ENCODE data around the gene LONRF3. TPM values are rescaled to one million over a fixed set of nuclear protein-coding genes. Genes with fewer than 3 reads are reported as not detected.

Gene LONRF3
- total and polyA plus RNA-seq, 2 of the 8 experiments (the other 6 are each of a cell fraction or from before 2014, with no cell fraction given): 0.11 TPM; not detected in 1

DNA sequence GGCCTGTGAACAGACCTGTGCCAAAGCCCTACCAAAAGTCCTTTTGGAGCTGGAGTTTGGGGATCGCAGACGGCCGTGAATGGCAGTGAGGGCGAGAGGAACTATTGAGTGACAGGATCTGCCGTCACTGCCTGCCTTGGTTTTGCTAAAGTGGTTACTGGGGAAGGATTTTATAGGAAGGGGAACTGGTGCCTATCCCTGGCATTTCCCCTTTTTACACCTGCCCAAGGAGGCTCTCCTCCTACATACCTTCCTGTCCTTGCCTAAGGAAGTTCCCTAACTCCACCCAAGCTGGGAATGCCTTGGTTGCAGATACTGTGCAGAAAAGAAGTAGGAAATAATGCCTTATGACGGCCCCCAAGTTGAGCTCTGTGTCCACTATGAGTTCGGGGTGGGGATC, 14.5 kb downstream of the LONRF3 start:
- Histone ChIP-seq H4K20me1 (replicated peaks in 1 of 2; ENCODE audit: control insufficient read depth in 1 of 2, insufficient read depth in 2 of 2, low read length in 2 of 2) (no peaks in the 10 kb centered on the region), H3K4me2 (ENCODE audit: insufficient read depth in 1 of 2, low read depth in 2 of 2, low read length in 2 of 2) (no peak overlapping the region), H2AK5ac (ENCODE audit: low read depth, low read length) (no peak overlapping the region), H2BK20ac (ENCODE audit: low read length) (no peak overlapping the region), H2BK15ac (ENCODE audit: low read length) (no peak overlapping the region), H3K4ac (replicated peaks; ENCODE audit: insufficient read length, low read depth, low read length) (no peak overlapping the region), H3K14ac (ENCODE audit: insufficient read length) (no peak overlapping the region), H3K36me3 (ENCODE audit: control insufficient read depth in 2 of 4, insufficient read depth in 4 of 4, low read length in 3 of 4) (no peaks in the 10 kb centered on the region), H2BK120ac (replicated peaks; ENCODE audit: low read depth, low read length) (no peak overlapping the region), H3K4me1 (replicated peaks in 1 of 4; ENCODE audit: control insufficient read depth in 3 of 4, insufficient read depth in 4 of 4, low read length in 3 of 4) (peaks cover 0 to 5% (median 1%) of the 10 kb centered on the region in 4 experiments; a peak in 3 of 7 replicates), H4K91ac (replicated peaks; ENCODE audit: insufficient read length, low read length) (no peak overlapping the region), H3K18ac (ENCODE audit: extremely low read depth, low read length) (no peak overlapping the region), H4K5ac (ENCODE audit: insufficient read length, low read depth, low read length) (no peak overlapping the region), H3K27ac (ENCODE audit: low read depth, low read length) (no peak overlapping the region), H3K27me3 (replicated peaks in 1 of 4; ENCODE audit: control insufficient read depth in 3 of 4, extremely low read depth in 1 of 4, insufficient read depth in 3 of 4, low read length in 3 of 4) (no peaks in the 10 kb centered on the region), H2BK12ac (ENCODE audit: low read depth, low read length) (no peak overlapping the region), H3K4me3 (ENCODE audit: extremely low read depth in 1 of 4, insufficient read depth in 2 of 4, low read depth in 3 of 4, low read length in 4 of 4) (no peak overlapping the region), H3K79me2 (ENCODE audit: control insufficient read depth in 1 of 2, insufficient read depth in 2 of 2, low read length in 2 of 2) (no peaks in the 10 kb centered on the region), H4K8ac (ENCODE audit: extremely low read depth, insufficient read depth, low read length) (no peak overlapping the region), H3K23ac (ENCODE audit: insufficient read length) (no peak overlapping the region), H3K23me2 (ENCODE audit: low read depth, low read length) (no peaks in the 10 kb centered on the region), H3K9ac (replicated peaks in 1 of 4; ENCODE audit: extremely low read depth in 1 of 4, low read depth in 3 of 4, low read length in 3 of 4) (no peak overlapping the region), H3K56ac (replicated peaks; ENCODE audit: insufficient read length, low read depth, low read length) (no peak overlapping the region), H3K79me1 (ENCODE audit: low read depth, low read length) (no peaks in the 10 kb centered on the region), H2BK5ac (ENCODE audit: low read depth, low read length) (no peak overlapping the region), H3K9me3 (ENCODE audit: insufficient read depth in 2 of 2, low read depth in 1 of 2, low read length in 1 of 2) (no peaks in the 10 kb centered on the region), H2AFZ (ENCODE audit: low read length) (no peak overlapping the region)
- DNase-seq (ENCODE audit: low read depth in 1 of 2, low spot score in 2 of 2) (no peak), FAIRE-seq (no peak)
- ChIA-PET CTCF (ENCODE audit: partially characterized antibody) (interaction anchor here (0.9 to 1.4 kb wide), 4 partner anchors 10 to 140 kb away, joined by 4 to 6 read pairs (median 4); no protein-coding TSS in a partner anchor), POLR2A (ENCODE audit: partially characterized antibody) (no interaction called here)
- WGBS, 2 experiments (ENCODE audit: extremely low coverage in 1 of 2, insufficient coverage in 1 of 2, insufficient read length in 1 of 2, insufficient replicate concordance in 2 of 2, low coverage in 1 of 2, low lambda C conversion rate in 2 of 2, missing lambda C conversion rate in 1 of 2): 85% methylated on average over 7 of the region's 7 CpGs; no CpG with 5 or more reads in 1 of the 2 experiments
- TF ChIP-seq TCF12 (IDR thresholded peaks at IDR 0.05; ENCODE audit: low read depth, low read length): no peak
- TF ChIP-seq BCL11A (IDR thresholded peaks at IDR 0.05; ENCODE audit: low read depth in 2 of 2, low read length in 2 of 2): no peak
- no peak for TF ChIP-seq RAD21 (IDR thresholded peaks at IDR 0.05 in 1 of 2, conservative IDR thresholded peaks at IDR 0.05 in 1 of 2; ENCODE audit: low read depth in 2 of 2, low read length in 2 of 2)
- no peak for TF ChIP-seq EP300 (IDR thresholded peaks at IDR 0.05; ENCODE audit: borderline replicate concordance in 1 of 2, low read depth in 2 of 2, low read length in 2 of 2)
- no peak for TF ChIP-seq PHF8 (conservative IDR thresholded peaks at IDR 0.05; ENCODE audit: low read depth, low read length)
- TF ChIP-seq TBP (IDR thresholded peaks at IDR 0.05; ENCODE audit: low read depth, low read length): no peak
- no peak for TF ChIP-seq CHD1 (IDR thresholded peaks at IDR 0.05; ENCODE audit: low read depth, low read length)
- TF ChIP-seq EZH2 (IDR thresholded peaks at IDR 0.05; ENCODE audit: low read depth, low read length, severe bottlenecking): no peak
- TF ChIP-seq SUZ12 (IDR thresholded peaks at IDR 0.05; ENCODE audit: low read length): no peak
- TF ChIP-seq SAP30 (IDR thresholded peaks at IDR 0.05; ENCODE audit: insufficient read depth, insufficient replicate concordance, low read length): no peak
- TF ChIP-seq ZNF274 (IDR thresholded peaks at IDR 0.05; ENCODE audit: borderline replicate concordance, extremely low read depth, low read length): no peak
